HG03432 (cell line): ENCODE data around the gene PAPSS1.

Experiments used
- ATAC-seq: cut with Tn5 transposase; IDR thresholded peaks from one replicate; pipeline ENCODE4 v1.9.1; 2021; ENCODE audit warnings: mild to moderate bottlenecking, moderate library complexity; ENCODE audit not compliant: unreplicated experiment

Gene PAPSS1

GRCh38 chr4:107570952-107571351 lies 149.1 kb downstream of the PAPSS1 start:
- no peak for ATAC-seq

- ATAC-seq, result no peak
Measured at GRCh38 chr4:107564326-107564725, 155.7 kb downstream of the PAPSS1 start.
